COLO668 (cell line): ENCODE data around the gene DCAF6.

Source experiments
- DNase-seq: peaks from one replicate; lab custom pipeline; 2025; ENCODE audit not compliant: unreplicated experiment; lab: John Stamatoyannopoulos, UW

Gene DCAF6

GRCh38 chr1:168099337-168099801 is 162.9 kb downstream of the DCAF6 start:
- no peak for DNase-seq

DNA sequence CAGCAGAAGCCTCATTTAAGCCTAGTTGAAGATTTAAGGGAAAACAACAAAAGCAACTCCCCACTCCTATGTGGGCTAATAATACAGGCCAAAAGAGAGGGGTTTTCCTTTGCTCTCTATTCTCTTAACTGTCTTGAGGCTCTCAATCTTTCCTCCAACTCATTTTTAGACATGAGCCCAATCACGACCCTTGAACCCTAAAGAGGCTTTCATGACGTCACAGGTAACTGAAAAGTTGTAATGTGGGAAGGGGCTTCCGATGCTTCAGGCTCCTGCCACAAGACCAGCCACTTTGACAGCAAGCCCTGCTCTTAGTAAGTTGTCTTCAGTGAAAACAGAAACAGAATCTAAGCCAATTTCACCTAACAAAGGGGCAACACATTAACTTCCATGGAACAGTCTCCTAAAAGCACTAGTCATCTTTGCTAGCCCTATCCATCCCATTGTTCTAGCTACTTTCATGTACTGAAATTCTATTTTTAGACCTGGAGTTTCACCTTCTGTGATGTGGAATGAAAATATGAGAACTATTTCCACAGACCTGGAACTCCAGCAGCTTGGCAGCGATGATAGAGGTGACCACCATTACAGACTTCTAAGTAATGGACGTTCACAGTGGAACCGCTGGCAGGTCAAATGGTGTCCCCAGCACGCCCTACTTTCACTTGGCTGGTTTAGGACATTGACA is 164.0 kb downstream of the DCAF6 start:
- no peak for DNase-seq

GRCh38 chr1:168101336-168101735 is 164.9 kb downstream of the DCAF6 start:
- DNase-seq: no peak

GRCh38 chr1:168102487-168102886 is 166.0 kb downstream of the DCAF6 start:
- DNase-seq: no peak

DNA sequence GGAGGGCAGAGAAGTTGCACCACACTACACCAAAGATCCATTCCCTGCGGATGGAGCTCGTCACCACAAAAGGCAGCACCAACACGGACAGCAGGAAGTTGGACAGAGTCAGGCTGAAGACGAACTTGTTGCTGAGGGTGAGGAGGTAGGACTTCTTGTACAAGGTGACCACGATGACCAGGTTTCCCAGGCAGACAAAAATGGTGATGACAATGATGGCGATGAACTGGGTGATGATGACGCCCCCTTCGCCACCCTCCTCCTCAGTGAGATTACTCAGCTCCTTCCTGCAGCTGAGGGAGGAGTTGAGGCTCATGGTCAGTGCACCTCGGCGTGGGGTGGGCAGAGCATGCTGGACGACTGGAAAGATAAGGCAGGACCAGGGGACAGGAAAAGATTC is 168.1 kb downstream of the DCAF6 start:
- DNase-seq: no peak

- DNase-seq: no peak
Observed at GRCh38 chr1:168105846-168106245, 169.4 kb downstream of the DCAF6 start.

- DNase-seq: no peak
Observed at GRCh38 chr1:168106274-168106673, 169.8 kb downstream of the DCAF6 start.

DNA sequence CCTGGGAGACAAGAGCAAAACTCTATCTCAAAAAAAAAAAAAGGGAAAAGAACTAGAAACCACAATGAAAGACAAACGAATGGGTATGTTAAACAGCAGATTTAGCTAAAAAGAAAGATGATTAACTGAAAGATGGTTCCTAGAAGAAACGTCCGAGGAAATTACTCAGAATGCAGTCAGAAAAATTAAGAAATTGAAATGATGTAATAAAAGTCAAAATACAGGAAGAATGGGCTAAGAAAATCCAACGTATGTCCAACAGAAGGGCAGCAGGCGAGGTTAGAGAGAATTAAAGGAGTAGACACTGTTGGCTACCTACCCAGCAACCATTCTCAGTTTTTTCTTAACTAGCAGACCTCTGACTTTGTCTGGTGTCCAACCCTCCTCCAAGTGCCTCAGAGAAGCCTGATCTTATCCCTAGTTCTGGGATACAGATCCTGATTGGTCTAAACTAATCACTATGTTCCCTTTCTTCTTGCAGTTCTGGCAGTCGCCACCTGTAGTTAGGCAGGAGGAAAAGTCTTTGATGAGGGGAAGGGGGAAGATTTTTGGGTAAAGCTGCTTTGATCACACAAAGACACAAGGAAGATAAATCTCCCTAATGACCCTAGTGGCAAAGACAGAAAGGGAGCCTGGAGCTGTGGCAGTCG is 174.5 kb downstream of the DCAF6 start:
- no peak for DNase-seq

DNA sequence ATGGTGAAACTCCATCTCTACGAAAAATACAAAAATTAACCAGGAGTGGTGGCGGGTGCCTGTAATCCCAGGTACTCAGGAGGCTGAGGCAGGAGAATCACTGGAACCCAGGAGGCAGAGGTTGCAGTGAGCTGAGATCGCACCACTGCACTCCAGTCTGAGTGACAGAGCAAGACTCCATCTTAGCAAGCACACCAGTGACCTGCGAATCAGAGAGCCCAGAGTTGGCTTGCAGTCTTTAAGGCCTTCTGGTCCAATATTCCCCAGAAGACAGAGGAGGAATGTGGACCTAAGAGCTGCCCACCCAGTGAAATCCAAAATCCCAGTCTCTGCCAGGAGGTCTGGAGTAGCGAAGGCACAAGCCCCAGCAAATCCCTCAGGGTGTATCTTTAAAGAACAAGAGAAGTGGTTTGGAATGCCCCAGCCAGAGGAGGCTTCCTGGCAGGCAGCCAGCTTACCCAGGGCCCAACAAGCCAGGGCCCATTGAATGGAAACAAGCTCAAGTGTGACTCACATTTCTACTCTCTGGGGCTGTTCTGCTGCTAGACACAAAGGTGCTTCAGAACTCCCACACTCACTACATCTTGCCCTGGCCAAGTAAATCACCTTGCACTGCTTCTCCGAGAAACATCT is 176.3 kb downstream of the DCAF6 start:
- DNase-seq: peak; percentile 92

DNA sequence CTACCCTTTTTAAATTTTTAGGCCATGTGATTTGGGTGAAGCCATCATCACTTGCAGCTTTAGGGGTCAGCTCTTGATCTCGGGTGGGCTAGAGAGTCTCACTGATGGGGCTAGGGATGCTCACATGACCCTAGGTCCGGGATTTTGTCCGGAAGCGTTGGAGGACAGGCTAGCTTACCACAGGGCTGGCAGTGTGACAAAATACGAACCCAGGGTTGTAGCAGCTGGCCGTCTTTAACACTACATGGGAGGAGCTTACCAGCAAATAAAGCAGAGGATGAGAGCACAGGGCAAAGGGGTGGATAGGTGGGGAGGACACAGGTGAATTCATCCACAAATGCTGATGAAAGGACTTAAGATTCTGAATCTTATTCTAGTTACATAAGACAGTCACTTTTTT is 178.4 kb downstream of the DCAF6 start:
- peak; percentile 53 for DNase-seq

GRCh38 chr1:168116327-168116799 is 179.9 kb downstream of the DCAF6 start:
- peak; percentile 84 for DNase-seq

DNA sequence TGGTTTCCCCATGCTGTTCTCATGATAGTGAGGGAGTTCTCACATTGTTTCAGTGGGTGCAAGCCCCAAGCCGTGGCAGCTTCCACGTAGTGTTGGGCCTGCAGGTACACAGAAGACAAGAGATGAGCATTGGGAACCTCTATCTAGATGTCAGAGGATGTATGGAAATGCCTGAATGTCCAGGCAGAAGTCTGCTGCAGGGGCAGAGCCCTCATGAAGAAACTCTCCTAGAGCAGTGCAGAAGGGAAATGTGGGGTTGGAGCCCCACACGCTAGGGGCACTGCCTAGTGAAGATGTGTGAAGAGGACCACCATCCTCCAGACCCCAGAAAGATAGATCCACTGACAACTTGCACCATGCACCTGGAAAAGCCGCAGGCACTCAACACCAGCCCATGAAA is 183.3 kb downstream of the DCAF6 start:
- no peak for DNase-seq

GRCh38 chr1:168121401-168122011 is 185.0 kb downstream of the DCAF6 start:
- DNase-seq: no peak

DNA sequence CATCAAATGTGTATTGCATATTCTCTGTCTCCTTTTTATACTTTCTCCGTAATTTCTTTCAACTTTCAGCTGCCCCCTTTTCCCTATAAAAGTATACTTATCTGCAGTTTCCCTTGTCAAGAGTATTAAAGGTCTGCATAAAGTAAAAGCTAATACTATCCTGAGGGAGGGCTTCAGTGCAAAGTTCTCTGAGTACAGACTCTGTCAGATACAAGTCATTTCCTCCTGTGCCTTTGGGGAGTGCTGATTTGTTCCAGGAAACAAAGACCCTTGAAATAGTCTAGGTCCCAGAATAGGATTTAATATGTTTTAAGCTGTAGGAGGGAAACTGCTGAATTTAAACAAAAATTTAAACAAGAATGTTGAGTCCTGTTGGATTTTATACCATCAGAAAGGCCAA is 188.6 kb downstream of the DCAF6 start:
- DNase-seq: no peak
